CD4-positive, alpha-beta T cell treated with Interleukin-12 subunit alpha and Interleukin-12 subunit beta, for 1 hour (primary cell): Measurements from ENCODE around the gene GTPBP1.
A peak's percentile ranks its signal among the peaks of the same experiment; 100 is the strongest.

Source experiments
- DNase-seq: peaks from one replicate; pipeline ENCODE4 v3.0.0-alpha.2; 2020

The GTPBP1 gene

DNA sequence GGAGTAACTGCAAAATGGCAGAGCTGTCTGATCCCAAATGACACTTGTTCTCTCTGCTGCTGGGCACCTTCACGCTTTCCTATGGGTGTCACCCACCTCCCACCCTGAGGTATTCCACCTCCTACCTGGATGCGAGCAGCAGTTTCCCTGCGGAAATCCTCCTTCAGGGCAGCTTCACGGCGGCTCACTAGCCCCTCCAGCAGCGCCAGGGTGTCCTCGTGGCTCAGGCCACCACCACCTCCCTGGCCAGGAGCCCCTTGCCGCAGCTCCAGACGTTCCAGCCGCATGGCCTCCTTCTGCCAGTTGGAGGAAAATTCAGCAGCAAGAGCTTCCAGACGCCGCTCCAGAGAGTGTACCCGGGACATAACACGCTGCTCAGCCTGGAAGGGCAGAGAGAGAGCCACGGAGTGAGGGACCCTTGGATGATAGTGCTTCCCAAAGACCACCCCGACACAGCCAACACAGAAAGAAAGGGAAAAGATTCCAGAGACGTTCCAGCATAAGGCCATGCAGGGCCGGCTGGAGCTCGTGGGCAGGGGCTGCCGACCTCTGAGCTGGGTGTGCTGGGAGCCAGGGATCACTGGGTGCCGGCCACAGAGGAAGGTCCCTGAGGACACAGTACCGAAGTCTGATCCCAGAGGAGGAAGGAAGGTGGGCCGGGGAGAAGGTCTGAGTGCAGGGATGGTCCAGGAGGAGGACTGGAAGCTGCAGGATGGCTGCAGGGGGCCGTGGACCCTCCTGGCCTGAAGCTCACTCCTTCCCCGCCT is 36.6 kb downstream of the GTPBP1 start:
- no peak for DNase-seq

DNA sequence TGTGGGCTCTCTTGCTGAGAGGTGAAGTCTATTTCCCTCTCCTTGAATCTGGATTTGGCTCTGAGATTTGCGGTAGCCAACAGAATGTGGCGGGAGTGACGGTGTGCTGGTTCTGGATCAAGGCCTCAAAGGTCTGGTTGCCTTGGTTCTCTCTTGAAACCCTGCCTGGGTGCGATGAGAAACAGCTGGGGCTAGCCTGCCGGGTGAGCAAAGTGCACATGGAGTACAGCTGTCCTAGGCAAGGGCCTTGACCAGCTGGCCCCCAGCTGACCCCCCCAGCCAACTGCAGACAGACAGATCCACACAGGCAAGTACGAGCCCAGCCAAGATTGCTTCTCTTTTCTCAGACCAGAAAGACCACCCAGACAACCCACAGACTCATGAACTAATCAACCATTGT is 39.2 kb downstream of the GTPBP1 start:
- DNase-seq: no peak

DNA sequence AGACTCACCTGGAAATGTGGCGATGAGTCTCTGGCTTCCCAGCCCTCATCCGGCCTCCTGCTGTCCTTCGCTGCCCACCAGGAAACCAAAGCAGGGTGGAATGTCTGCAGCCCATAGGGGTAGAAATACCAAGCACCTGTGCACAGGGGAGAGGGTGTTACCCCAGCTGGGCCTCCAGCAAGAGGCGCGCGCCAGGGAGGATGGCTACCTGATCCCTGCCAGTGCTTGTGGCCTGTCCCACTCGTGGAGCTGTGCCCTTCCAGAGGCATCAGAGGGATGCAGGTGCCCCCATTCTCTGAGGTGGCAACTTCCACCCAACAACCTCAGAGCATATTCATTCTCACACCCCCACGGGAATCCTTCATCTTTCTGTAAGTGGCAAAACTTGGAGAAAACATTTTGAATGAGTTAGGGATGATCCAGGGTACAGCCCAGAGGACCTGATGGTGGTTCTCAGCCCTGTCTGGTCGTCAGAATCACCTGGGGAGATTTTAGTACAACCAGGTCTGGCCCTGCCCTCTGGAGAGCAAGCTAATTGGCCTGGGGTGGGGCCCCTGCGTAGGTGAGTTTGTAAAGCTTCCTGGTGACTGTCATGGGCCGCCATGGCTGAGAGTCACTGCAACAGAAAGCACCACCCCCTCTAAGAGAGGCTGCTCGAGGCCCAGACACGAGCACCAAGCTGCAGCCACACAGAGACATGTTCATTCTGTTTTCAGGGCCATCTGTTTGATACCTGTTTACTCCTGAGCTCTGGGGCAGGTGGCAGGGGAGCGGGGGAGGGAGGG is 40.1 kb downstream of the GTPBP1 start:
- DNase-seq: no peak

DNA sequence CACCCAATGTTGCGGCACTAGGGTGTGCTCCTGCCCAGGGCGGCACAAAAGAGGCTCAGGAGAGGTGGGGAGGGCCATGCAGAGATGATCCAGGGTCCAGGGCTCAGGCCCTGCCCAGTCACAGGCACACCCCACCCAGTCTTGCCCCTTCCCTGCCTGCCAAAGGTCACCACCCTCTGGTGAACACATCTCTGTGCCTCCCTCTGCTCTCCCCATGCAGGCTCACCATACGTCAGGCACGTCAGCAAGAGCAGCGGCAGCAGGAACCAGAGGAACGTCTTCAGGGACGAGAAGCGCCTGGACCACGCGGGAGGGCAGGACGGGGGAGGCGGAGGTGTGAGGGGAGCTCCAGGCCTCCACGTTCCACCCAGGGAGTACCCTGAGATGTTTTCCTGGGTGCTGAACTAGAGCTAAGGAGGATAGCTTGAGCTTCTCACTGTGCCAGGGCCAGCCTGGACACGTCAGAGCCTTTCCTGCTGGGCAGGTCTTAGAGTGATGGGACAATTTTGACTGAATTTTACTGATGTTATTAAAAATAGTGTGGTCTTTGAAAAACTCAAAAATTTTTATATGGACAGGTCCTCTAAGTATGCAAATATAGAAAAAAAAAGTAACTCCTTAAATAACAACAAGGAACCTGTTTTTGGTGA is 42.9 kb downstream of the GTPBP1 start:
- DNase-seq: no peak

DNA sequence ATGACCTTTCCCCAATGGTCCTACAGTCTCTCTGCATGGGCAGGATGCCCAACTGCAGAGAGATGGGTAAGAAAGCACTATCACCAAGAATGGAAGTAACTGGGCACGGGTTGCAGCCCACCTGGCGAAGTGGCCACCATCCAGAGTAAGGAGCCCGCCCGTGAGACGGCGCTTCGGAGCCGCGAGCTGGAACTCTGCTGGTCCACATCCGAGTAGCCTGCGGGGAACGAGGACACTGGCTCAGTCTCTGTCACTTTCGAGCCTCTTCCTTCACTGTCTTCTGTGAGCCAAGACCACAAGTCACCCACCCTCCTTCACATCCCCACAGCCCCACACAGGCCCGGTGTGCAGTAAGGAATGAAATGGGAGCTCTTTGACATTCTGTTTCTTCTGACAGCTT is 44.4 kb downstream of the GTPBP1 start:
- DNase-seq: no peak

DNA sequence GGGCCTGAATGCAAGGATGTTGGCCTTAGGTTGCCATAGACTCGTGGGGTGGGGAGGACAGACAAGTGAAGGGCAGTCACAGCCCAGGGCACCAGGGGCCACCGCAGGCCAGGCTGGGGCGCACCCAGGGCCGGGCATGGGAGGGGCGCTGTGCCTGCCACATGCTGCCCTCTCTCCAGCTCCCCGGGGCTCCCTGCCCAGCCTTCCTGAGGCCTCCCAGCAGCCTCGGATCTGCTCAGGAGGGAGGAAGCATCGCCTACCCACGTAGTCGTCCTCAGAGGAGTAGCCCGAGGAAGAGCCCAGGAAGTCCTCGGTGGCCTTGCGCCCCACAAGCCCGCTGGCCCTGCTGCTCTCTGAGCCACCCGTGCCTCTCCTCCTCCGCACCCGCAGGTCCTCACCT is 44.9 kb downstream of the GTPBP1 start:
- DNase-seq: no peak

DNA sequence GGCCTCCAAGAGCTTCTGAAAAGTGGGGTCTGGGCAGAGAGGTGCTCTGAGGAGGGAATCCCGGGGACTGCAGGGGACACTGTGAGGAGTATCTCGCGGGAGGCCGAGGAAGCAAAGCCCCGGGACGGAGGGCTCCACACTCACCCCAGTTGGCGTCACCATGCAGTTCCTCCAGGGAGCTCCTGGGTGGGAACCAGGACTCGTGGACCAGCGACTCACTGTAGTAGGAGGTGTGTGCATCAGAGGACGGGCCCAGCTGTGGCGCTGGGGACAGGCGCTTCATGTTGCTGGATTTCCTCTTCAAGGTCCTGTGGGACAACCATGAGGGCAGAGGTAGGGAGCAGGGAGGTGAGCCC is 45.3 kb downstream of the GTPBP1 start:
- no peak for DNase-seq

DNA sequence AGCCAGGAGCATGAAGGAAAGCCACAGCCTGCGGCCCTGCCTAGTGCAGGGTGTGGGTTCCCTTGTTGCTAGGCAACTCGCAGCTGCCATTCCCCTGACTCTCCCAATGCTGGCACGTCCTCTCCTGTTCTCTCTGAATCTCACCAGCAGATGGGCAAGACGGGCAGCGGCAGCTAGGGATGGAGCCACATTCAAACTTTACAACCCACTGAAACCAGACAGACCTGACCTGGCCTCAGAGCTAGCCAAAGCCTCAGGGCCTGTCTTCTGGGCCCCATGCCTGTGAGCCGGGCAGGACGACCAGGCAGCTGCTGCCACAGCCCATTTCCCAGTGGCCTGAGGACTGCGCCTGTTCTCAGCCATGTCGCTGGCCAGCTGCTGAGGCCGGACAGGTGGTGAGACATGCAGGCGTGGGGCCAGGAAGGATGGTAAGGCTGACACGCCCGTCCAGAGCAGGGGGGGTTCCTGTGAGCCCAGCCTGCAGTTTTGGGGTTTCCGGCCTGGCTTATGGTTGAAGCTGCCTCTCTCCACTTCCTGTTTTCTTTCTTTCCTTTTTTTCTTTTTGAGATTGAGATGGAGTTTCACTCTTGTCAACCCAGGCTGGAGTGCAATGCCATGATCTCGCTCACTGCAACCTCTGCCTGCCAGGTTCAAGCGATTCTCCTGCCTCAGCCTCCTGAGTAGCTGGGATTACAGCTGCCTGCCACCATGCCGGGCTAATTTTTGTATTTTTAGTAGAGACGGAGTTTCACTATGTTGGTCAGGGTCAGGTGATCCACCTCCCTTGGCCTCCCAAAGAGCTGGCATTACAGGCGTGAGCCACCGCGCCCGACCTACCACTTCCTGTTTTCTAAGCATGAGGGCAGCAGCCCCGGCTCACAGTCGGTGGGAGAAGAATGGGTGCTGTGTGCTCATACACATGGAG is 45.9 kb downstream of the GTPBP1 start:
- DNase-seq: peak; percentile 83

DNA sequence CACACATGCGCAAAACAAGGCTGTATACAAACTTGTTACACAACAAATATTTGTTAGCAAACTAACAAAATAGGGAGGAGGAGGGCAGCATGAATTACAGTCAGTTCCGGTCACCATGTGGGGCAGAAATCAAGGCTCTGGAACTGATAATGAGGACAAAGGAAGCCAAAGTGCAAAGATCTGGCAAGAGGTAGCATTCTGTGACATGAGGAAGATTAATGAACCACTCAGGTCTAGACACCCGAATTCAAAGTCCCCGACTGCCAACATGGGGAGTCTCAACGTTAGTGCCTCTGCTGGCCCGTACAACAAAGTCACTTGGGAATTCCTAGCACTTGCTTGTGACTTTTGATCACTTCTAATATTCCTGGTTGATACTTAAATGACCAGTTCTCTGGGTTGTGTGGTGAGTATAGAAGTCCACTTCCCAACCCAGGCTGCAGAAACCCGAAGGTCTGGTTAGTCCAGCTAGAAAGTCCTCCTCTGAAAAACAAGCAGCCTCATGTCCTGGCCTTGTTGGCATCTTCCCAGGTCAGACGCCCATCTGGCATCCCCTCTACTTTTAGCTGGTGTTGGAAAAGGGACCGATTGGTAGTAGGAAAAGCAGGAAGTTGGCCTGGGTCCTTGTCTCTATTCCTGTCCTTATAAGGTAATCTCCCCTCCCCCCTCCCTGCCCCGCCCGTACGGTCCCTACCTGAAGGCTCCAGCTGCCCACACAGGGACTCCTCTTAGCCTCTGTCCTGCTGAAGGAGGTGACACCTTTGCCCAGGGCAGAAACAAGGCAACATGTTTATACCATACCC is 48.4 kb downstream of the GTPBP1 start:
- no peak for DNase-seq

DNA sequence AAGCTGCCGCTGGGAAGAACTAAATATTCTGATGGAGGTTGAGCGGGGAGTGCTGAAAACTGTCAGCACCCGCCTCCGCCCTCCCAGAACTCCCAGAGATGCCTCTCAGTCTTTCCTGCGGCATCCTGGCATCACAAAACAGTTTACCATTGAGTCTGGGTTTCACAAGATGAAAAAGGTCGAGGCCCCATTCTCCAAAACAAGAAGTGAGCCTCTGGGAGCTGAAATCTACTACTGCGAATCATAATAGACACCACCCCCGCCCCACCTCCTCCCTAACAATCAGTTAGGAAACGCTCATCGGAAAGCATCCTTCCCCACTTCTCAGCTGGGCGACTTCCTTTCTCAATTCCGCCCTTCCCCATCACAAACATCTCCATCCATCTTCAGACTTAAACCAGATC is 49.0 kb downstream of the GTPBP1 start:
- DNase-seq: peak; percentile 42

DNA sequence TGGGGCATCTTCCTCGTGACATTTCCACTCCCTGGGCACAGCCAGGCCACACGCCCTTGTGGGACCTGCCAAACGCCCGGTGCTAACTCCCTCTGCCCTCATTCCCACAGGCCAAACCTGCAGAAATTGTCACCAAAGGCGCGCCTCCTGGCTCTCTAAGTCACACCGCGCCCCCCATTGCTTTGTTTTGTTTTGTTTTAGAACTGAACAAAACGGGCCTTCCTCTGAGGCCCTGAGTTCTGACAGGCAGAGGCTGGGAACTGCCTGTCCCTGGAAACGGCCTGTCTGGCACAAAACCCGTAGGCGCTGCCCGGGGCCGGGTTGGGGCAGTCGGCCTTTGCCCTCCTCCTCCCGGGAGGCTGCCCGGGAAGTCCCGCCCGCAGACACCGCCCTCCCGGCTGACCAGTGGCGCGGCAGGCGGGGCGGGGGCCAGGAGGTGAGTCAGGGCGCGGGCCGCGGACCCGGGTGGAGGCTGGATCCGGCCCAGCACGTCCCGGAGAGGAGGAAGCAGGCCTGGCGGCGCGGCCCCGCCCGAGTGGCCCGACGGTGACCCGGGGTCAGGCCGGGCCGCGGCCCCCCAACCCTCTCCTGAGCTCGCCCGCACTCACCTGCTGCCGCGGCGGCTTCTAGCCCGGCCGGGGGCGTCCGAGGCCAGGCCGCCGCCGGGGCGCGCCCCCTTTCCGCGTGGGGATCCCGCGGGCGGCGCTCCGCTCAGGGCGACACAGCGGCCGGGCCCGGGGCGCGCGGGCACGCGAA is 49.6 kb downstream of the GTPBP1 start:
- DNase-seq: peak; percentile 54

DNA sequence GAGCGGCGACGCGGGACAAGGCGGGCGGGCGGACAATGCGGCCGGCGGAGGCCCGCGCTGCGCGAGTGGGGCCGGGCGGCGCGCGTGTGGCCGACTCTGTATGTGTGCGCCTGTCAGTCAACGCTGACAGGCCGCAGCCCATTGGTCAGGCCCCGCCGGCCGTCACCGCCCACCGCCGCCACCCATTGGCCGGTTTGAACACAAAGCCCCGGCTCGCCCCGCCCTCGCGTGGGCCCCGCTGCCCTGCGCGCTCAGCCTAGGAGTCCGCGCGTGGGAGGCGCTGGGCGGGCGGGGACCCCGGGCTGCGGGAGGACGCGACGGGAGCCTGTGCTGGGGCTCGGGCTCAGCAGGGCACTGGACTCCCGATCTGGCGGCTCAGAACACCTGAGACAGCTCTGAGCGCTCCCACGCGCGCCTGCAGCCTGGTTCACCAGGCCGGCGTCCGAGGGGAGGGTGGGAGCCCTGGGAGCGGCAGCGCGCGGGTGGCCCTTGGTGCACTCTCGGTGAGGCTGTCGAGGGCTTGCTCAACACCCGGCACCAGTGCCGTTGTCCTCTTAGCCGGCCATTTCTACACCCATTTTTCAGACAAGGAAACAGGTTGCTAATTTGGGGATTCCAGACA is 50.3 kb downstream of the GTPBP1 start, which contains the start of gene SUN2:
TSS of gene SUN2 (minus strand) at position 88 of the 622 bp plus-strand sequence. CDS start 3,370 bp downstream, outside the sequence.
- DNase-seq: peak; percentile 95

DNA sequence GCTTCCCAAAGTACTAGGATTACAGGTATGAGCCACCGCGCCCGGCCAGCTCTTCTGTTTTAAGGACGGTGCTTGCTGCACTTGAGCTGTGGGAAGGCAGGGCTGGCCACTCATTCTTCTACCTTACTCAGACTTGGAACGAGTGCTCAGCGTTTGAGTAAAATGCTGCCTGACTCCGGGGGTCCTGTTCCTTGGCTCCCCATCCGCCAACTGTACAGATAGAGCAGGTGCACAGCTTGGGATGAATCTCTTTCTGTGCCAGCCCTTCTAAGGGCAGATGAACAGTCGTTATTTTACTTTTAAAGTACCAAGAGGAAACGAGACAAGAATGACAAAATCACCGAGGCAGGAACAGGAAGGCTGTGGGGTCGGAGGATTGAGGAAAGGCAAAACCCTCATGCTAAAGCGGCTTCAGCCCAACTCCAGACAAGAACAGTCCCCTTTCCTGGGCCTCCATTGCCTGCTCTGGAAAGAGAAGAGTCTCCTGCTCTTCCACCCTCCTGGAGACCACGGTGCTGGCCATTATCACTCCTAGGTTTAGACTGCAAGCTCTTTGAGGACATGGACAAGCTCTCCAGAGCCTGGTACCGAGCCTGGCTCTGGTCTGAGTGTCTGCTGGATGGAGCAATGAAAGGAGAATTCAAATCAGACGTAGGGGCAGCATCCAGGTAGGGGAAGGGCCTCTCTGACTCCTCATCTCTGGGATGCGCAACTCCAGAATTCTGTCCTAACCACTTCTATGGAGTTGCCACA is 51.1 kb downstream of the GTPBP1 start:
- no peak for DNase-seq

DNA sequence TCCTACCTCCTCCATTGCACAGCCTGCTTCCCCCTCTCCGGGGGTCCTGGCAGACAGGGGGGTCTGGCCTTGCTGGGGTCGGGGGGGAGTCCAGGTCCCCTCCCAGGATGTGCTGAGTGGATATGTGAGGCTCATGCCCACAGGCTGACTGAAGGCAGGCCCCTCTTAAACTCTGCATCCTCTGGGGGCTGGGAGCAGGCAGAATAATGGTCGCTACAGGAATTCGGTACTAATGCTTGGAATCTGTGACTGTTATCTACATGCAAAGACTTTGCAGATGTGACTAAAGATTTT is 51.7 kb downstream of the GTPBP1 start:
- no peak for DNase-seq

DNA sequence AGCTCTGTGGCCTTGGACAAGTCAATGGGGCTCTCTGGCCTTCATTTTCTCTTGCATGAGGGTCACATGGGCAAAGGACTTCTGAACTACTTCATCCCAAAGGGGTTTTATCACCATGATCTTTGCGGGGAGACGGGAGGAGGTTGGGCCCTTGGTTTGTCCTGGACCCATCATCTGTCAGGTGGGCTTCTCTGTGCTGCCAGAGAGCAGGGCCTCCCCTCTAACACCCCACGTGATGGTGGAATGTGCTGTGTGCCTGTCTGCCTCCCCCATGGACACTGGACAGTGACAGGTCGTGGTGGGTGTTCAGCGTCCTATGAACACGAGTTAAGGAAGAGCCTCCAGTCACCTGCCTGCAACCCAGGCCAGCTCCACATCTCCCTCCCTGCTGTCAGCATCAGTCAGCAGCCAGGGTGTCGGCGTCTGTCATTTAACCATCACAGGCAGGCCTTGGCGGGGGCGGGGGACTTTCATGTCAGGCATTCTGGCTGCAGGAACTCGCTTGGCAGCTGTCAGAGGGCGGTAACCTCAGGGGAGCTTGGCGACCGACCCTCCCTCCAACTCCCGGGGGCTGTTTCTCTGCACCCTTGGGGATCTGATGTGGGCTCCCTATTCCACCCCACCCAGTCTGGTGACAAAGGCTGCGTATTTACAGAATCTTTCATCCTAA is 52.7 kb downstream of the GTPBP1 start:
- DNase-seq: peak; percentile 61

DNA sequence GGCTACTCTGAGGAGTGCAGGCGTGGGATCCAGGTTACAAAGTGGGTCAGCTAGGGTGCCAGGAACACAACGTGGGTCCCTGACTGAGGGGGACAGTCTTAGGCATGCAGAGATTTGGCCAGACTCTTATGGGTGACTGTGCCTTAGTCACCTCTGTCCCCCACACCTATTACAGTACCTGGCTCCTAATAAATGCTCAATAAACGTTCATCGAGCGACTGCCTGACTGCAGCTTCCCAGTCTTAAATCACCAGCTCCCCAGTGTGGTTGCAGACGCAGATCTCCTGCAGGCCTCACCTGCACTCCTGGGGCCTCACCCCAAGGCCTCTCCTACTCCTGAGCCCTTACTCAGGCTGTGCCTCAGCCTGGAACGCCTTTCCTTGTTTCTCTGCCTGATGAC is 53.3 kb downstream of the GTPBP1 start:
- DNase-seq: no peak

DNA sequence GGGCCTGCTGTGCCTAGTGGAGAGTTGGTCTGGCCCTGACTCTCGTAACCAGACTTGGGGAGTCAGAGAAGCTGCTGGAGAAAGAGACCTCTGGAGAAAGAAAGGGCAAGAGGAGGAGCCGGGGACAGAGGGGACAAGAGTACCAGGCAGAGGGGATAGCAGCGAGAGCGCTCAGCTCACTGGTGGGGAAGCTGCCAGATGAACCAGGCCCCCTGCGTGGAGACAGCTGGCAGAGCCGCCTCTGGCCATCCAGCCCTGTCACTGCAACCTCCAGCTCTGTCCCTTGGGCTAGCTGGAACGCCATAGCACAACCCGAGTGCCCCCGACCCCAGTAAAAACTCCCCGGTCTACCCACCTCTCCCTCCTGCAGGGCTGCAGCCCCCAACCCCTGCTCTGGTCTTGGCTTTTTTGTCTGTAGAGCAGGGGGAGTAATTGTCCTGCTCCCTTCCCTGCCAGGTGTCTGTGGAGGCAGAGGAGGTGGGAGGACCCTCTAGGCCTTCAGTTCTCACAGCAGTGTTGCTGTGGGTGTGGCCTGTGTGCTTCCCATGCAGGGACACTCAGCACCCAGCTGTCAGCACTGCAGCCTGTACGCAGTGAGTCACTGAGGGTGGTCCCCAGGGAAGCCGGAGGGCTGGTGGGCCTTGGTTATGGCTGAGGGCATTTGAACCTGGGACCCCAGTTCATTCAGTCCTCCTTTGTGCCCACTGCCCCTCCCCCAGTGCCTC is 54.9 kb downstream of the GTPBP1 start:
- DNase-seq: no peak
